Ishikawa (cell line): ENCODE measurements around the gene GTF3C1.

Experiments used
- CEBPB ChIP-seq: IDR thresholded peaks from 2 replicates; pipeline ENCODE4 v1.6.1; 2012
- CREB1 ChIP-seq: IDR thresholded peaks from 2 replicates; pipeline ENCODE4 v1.6.1; 2012; ENCODE audit warnings: low read depth
- EGR1 ChIP-seq: IDR thresholded peaks from 2 replicates; pipeline ENCODE4 v1.6.1; 2012
- EP300 ChIP-seq: IDR thresholded peaks from 2 replicates; pipeline ENCODE4 v1.6.1; 2012; ENCODE audit warnings: borderline replicate concordance
- FOXM1 ChIP-seq: IDR thresholded peaks from 2 replicates; pipeline ENCODE4 v1.6.1; 2012; ENCODE audit warnings: low read depth, borderline replicate concordance
- NFIC ChIP-seq: IDR thresholded peaks from 2 replicates; pipeline ENCODE4 v1.6.1; 2012
- RAD21 ChIP-seq: IDR thresholded peaks from 2 replicates; pipeline ENCODE4 v1.6.1; 2012; ENCODE audit warnings: low read depth
- TAF1 ChIP-seq: IDR thresholded peaks from 2 replicates; pipeline ENCODE4 v1.6.1; 2012; ENCODE audit warnings: low read depth, mild to moderate bottlenecking
- TCF12 ChIP-seq: IDR thresholded peaks from 2 replicates; pipeline ENCODE4 v1.6.1; 2012; ENCODE audit warnings: low read depth
- TEAD4 ChIP-seq: IDR thresholded peaks from 2 replicates; pipeline ENCODE4 v1.6.1; 2012
- YY1 ChIP-seq: IDR thresholded peaks from 2 replicates; pipeline ENCODE4 v1.6.1; 2012; ENCODE audit warnings: low read depth
- ZBTB7A ChIP-seq: IDR thresholded peaks from 2 replicates; pipeline ENCODE4 v1.6.1; 2012; ENCODE audit warnings: low read depth
- TF ChIP-seq, protein P1 (sequence below): IDR thresholded peaks from 2 replicates; pipeline ENCODE4 v1.6.1; 2012
- TF ChIP-seq, protein P2 (sequence below): IDR thresholded peaks from 2 replicates; pipeline ENCODE4 v1.6.1; 2012
- TF ChIP-seq, protein P3 (sequence below): IDR thresholded peaks from 2 replicates; pipeline ENCODE4 v1.6.1; 2012; ENCODE audit warnings: low read depth, mild to moderate bottlenecking

GTF3C1 gene

DNA sequence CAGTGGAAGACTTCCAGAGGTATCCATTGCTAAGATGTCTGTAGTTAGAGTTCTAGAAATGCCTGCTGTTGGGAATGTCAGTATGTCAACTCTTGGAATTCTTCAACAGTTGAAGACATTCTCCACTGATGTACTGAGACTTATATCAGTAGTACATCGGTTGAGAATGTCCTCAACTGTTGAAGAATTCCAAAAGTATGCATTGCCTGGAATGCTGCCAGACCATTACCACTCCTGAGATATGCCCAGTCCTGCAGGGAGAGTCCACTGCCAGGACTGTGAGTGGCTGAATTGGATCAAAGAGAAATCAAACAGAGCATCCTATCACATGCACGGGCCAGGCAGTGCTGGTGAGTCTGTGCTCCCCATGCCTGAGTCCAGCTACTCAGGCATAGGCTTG lies 105.7 kb downstream of the GTF3C1 start:
- TF ChIP-seq NFIC = no peak
- no peak for TF ChIP-seq FOXM1

DNA sequence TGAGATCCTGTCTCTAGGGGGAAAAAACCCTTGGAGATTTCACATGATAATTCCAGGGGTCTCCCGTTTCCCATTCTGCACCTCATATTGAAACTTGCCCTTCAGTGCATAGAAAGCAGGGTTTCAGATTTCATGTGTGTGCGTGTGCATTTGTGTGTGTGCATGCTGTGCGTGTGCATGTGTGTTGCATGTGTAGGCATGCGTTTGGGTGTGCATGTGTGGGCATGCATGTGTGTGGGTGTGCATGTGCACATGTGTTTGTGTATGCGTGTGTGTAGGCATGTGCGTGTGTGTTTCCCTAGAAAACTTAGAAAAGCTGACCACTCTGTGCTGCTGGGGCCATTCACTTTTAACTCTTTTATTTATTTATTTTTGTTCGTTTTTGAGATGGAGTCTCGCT lies 107.7 kb downstream of the GTF3C1 start:
- TF ChIP-seq YY1 (no peak), TAF1 (no peak), NFIC (no peak), TCF12 (no peak), CEBPB (no peak), CREB1 (no peak), RAD21 (no peak), EGR1 (no peak), ZBTB7A (no peak), EP300 (no peak), TEAD4 (no peak), FOXM1 (no peak)
- TF ChIP-seq, protein P1, sequence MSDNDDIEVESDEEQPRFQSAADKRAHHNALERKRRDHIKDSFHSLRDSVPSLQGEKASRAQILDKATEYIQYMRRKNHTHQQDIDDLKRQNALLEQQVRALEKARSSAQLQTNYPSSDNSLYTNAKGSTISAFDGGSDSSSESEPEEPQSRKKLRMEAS = no peak
- TF ChIP-seq, protein P2, sequence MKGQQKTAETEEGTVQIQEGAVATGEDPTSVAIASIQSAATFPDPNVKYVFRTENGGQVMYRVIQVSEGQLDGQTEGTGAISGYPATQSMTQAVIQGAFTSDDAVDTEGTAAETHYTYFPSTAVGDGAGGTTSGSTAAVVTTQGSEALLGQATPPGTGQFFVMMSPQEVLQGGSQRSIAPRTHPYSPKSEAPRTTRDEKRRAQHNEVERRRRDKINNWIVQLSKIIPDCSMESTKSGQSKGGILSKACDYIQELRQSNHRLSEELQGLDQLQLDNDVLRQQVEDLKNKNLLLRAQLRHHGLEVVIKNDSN = no peak
- TF ChIP-seq, protein P3, sequence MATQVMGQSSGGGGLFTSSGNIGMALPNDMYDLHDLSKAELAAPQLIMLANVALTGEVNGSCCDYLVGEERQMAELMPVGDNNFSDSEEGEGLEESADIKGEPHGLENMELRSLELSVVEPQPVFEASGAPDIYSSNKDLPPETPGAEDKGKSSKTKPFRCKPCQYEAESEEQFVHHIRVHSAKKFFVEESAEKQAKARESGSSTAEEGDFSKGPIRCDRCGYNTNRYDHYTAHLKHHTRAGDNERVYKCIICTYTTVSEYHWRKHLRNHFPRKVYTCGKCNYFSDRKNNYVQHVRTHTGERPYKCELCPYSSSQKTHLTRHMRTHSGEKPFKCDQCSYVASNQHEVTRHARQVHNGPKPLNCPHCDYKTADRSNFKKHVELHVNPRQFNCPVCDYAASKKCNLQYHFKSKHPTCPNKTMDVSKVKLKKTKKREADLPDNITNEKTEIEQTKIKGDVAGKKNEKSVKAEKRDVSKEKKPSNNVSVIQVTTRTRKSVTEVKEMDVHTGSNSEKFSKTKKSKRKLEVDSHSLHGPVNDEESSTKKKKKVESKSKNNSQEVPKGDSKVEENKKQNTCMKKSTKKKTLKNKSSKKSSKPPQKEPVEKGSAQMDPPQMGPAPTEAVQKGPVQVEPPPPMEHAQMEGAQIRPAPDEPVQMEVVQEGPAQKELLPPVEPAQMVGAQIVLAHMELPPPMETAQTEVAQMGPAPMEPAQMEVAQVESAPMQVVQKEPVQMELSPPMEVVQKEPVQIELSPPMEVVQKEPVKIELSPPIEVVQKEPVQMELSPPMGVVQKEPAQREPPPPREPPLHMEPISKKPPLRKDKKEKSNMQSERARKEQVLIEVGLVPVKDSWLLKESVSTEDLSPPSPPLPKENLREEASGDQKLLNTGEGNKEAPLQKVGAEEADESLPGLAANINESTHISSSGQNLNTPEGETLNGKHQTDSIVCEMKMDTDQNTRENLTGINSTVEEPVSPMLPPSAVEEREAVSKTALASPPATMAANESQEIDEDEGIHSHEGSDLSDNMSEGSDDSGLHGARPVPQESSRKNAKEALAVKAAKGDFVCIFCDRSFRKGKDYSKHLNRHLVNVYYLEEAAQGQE = no peak

DNA sequence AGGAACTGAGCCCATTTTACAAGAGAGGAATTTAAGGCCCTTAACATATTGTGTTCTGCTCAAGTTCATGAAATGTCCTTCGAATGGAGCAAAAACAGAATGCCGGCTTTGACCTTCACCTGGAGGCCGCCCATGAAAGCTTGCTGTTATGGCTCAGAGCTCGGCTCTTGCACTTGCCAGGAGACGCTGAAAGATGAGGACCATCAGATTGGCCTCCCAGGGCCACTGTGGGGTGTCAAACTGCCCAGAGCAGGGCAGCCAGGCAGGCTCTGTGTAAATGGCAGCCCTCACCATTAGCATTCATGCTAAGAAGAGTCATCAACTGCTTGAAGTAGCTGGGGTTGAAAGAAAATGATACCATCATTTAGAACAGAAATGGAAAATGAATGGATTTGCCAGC lies 108.4 kb downstream of the GTF3C1 start:
- no peak for TF ChIP-seq FOXM1
- TF ChIP-seq CEBPB = no peak
- TF ChIP-seq CREB1 = no peak
- no peak for TF ChIP-seq TAF1
- no peak for TF ChIP-seq RAD21
- TF ChIP-seq, protein P2 = no peak
- TF ChIP-seq, protein P3 = no peak
- no peak for TF ChIP-seq TCF12
- no peak for TF ChIP-seq TEAD4

DNA sequence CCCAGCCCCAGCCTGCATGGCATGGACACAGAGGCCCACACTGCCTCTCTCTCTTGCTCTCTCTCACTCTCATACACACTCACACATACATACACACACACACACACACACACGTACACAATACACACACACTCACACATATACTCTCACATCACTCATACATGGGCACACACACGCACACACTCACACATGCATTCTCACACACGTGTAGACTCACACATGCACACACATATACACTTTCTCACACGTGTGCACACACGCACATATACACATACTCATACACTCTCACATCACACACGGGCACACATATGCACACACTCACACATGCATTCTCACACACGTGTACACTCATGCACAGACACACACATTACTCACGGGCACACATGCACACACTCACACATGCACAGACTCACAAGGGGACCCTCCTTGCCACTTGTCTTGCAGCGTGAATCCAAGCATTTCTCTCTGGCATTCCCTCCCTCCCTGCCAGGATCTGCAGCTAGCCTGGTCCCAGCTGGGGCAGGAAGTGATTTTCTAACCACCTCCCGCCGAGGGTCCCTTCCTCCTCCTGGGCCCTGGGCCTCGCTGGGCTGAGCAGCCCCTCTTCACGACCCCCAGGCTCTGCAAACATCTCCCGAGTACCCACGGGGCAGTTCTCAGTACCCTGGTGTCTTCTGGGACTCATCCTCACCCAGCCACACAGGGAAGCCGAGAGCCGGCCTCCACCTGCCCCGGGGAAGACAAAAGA lies 110.3 kb downstream of the GTF3C1 start:
- TF ChIP-seq EGR1 (no peak), YY1 (no peak), NFIC (no peak), EP300 (no peak), RAD21 (no peak), TCF12 (no peak), CEBPB (no peak), ZBTB7A (no peak), TAF1 (no peak), TEAD4 (no peak), CREB1 (no peak), FOXM1 (no peak)
- TF ChIP-seq, protein P3 = no peak
- TF ChIP-seq, protein P1 = no peak
- TF ChIP-seq, protein P2 = no peak
